ENCODE measurements around the gene RELL1.

The RELL1 gene

GRCh38 chr4:37635155-37635554 is 51.0 kb downstream of the RELL1 start:
- DNase-seq (ENCODE audit: low spot score), result no peak

DNA sequence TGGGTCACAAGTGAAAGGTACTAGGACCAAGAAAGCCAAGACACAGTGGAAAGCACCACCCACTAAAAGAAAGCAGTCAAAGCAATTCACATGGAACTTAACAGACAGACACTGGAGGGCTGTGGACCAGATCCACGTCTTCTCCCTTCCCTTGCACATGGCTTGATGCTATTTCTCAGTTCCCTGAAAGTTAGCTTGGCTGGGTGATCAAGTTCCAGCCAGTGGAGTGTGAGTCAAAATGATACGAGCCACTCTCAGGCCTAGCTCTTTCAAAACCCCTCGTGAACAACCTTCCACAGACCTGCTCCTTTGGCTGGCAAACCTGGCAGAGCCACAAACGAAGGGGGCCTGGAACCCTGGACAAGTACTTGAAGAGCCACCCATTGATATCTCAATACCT is 52.0 kb downstream of the RELL1 start:
- DNase-seq (ENCODE audit: low spot score), result no peak

DNA sequence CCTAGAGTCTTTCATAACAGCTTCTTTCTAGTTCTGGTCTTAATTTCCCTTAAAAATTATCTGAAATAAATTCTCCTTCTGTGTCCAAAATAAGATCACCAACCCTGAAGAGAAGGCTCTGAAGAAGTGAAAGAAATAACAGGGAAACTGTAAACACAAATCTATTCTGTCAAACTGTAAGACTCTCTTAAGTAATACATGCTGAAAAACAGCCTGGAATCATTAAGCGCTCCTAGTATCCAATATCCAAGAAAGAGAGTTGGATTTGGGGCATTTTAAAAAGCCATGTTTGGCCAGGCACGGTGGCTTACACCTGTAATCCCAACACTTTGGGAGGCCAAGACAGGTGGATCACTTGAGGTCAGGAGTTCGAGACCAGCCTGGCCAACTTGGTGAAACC is 53.3 kb downstream of the RELL1 start:
- no peak for DNase-seq (ENCODE audit: low spot score)

DNA sequence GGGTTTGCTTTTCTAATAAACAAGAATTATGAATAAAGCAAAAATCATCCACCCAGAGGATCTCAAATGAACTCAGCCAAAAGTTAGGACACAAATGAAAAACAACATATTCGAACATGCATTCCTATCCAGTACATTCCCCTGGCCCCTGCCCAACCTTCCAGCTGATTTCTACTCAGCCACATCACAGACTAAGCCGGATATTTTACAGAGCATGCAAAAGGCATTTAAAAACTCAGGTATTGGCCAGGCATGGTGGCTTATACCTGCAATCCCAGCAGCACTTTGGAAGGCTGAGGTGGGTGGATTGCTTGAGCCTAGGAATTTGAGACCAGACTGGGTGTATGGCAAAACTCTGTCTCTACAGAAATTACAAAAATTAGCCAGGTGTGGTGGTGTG is 54.6 kb downstream of the RELL1 start:
- no peak for DNase-seq (ENCODE audit: low spot score)

DNA sequence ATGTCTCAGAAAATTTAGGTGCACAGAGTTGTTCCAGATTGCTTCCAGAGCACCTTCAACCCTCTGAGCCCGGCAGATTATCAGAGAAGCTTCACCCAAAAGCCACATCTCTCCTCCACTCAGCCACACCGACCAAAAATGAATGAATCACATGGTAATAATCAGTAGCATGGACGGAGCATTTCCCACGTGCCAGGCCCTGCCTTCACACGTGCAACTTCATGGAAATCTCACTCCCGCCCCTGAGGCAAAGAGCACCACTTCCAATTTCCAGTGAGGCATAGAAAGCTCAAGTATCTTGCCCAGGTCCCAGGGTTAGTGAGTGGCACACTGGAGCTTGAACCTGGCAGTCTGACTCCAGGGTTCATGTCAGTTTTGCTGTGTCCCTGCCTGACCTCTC is 56.5 kb downstream of the RELL1 start:
- no peak for DNase-seq (ENCODE audit: low spot score)

DNA sequence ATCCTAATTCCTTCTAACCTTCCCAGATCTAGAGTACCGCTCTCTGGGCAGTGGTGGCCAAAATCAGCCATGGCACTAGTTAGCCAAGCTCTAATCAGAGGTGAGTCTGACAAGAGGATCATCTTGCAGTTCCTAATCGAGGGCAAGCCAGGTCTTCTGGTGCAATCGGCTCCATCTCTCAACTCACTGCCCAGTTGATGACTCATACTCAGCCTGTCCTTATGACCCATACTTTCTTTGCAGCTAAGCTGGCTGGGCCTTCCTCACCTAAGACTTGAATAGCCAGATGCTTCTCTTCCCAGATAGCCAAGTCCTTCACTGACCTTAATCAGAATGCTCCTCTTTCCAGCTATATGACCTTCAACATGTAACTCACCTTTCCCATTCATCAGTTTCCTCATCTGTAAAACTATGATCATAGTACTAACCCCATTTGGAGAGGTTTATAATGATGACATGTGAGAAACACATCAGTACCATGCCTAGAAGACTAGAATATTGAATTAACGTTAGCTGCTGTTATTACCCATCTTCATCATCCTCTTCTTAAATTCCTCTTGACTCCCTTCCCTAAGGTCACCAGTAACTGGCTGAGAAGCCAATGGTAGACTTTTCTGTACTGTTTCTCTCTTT is 57.1 kb downstream of the RELL1 start:
- DNase-seq (ENCODE audit: low spot score), result no peak

- no peak for DNase-seq (ENCODE audit: low spot score)
These were observed 58.9 kb downstream of the RELL1 start for GRCh38 chr4:37627263-37627662.

DNA sequence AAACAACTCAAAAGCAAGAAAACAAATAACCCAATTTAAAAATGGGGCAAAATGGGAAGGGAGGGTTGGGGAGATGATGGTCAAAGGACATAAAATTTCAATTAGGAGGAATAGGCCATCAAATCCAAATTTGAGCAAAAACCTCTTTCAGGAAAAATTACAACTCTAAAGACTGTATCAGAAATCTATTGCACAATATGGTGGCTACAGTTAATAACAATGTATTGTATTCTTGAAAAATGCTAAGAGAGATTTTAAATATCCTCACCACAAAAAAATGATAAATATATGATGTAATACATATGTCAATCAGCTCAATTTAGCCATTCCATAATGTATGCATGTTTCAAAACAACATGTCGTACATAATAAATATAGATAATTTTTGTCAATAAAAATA is 60.7 kb downstream of the RELL1 start:
- DNase-seq (ENCODE audit: low spot score), result no peak

DNA sequence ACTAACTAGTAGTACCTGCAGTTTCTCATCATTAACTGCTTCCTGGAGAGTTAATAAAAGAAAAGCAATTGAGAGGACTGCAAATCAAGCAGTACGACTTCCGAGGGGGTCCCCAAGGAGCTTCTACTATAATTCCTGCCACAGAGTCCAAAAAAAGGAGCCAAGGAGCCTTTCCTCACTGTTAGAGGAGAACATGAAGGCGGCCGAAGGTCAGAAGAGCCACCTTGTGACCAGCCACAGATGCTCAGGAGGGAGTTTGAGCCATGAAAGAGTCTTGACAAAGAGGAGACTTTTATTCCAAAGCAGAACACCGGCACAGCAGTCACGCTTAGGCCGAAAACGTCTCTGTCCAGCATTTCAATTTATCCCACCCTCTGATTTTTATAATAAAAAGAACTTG is 62.2 kb downstream of the RELL1 start:
- DNase-seq (ENCODE audit: low spot score), result no peak

DNA sequence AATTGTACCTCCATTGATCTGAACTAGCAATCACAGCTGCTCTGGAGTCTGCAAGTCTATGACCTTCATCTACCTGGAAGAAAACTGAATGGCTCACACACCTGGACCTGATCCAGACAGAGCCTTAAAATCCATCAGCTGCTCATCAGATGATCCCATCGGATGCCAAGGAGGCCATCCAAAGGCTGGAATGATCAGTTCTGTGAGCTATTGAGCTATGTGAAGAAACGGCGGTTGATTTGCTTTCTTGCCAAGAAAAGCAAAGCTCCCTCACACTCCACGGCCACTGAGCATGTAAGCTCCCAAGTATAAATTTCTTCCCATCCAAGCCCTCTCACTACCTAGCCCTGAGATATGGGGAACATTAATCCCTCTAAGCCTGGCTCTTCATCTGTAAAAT is 63.1 kb downstream of the RELL1 start:
- DNase-seq (ENCODE audit: low spot score), result no peak

DNA sequence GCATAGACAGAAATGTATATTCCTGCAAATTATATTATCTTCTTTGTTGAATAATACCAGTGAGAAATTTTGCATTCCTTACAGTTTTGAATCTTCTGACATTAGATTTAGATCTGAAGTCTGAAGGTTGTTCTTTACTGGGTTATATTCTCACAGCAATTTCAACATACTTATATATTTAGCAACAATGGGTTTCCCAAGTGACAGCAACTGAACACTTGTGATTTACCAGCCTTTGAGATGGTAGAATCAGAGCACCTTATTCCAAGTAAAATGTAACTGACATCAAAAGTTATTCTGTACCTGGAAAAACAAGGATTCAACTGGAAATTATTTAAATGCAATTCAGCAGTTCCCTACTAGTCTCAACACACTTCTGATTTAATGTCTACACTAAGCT is 66.0 kb downstream of the RELL1 start:
- no peak for DNase-seq (ENCODE audit: low spot score)

DNA sequence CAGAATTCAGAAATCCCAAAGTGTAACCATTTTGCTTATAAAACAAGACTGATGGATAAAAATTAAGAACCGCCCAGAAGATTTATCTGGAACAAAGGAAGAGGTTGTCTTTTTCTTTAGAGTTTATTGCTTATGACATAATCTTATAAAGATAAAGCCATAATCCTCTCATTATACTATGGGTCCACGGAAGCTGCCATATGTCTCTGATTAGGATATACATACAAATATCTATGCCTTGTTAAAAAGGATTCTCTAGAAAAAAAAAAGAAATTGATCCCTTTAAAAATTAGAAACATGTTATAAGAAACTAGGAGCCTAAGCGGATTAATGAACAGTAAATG is 70.5 kb downstream of the RELL1 start:
- no peak for DNase-seq (ENCODE audit: low spot score)

- DNase-seq (ENCODE audit: low spot score), result no peak
These were observed 71.0 kb downstream of the RELL1 start for GRCh38 chr4:37615059-37615719.

GRCh38 chr4:37612811-37613210 is 73.4 kb downstream of the RELL1 start:
- no peak for DNase-seq (ENCODE audit: low spot score)

DNA sequence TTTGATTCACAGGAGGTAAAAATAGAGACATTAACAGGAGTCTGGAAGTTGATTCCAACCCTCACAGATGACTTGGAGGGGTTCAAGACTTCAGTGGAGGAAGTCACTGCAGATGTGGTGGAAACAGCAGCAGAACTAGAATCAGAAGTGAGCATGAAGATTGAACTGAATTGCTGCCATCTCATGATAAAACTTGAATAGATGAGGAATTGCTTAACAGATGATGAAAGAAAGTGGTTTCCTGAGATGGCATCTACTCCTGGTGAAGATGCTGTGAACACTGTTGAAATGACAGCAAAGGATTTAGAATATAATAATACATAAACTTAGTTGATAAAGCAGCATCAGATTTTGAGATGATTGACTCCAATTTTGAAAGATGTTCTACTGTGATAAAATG is 76.5 kb downstream of the RELL1 start:
- no peak for DNase-seq (ENCODE audit: low spot score)

- no peak for DNase-seq (ENCODE audit: low spot score)
These were observed 79.2 kb downstream of the RELL1 start for GRCh38 chr4:37607018-37607417.

- DNase-seq (ENCODE audit: low spot score), result no peak
These were observed 80.2 kb downstream of the RELL1 start for GRCh38 chr4:37605843-37606565.

GRCh38 chr4:37604461-37604860 is 81.7 kb downstream of the RELL1 start:
- no peak for DNase-seq (ENCODE audit: low spot score)

DNA sequence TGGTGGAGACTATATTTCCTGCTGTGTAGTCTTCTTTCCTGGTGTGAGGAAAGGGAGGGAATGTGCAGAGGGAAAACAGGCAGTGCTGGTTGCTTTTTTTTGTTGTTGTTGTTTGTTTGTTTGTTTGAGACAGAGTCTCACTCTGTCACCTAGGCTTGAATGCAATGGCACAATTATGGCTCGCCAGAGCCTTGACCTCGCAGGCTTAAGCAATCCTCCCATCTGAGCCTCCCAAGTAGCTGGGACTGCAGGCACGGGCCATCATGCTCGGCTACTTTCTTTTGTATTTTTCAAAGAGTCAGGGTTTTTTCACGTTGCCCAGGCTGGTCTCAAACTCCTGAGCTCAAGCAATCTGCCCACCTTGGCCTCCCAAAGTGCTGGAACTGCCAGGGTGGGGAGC is 82.5 kb downstream of the RELL1 start:
- no peak for DNase-seq (ENCODE audit: low spot score)

DNA sequence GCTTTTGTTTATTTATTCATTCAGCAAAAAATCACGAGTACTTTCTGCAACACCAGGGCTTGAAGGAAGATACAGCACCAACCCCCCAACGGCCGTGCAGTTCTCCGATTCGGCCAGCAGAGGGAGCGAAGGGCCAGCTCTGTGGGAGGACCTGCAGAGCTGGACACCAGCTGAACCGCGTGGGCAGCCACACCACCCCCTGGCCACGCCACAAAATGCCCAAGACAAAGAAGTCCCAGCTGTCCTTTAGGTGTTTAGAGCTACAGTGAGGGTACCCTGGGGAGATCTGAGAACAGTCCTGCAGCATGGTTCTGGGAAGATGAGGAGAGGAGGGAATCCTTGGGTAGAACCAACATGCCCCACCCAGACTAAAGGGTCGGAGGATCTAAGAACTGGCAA is 83.1 kb downstream of the RELL1 start:
- DNase-seq (ENCODE audit: low spot score), result peak; percentile 83

- DNase-seq (ENCODE audit: low spot score), result no peak
These were observed 83.6 kb downstream of the RELL1 start for GRCh38 chr4:37602454-37603069.

- DNase-seq (ENCODE audit: low spot score), result no peak
These were observed 84.6 kb downstream of the RELL1 start for GRCh38 chr4:37601531-37601930.

DNA sequence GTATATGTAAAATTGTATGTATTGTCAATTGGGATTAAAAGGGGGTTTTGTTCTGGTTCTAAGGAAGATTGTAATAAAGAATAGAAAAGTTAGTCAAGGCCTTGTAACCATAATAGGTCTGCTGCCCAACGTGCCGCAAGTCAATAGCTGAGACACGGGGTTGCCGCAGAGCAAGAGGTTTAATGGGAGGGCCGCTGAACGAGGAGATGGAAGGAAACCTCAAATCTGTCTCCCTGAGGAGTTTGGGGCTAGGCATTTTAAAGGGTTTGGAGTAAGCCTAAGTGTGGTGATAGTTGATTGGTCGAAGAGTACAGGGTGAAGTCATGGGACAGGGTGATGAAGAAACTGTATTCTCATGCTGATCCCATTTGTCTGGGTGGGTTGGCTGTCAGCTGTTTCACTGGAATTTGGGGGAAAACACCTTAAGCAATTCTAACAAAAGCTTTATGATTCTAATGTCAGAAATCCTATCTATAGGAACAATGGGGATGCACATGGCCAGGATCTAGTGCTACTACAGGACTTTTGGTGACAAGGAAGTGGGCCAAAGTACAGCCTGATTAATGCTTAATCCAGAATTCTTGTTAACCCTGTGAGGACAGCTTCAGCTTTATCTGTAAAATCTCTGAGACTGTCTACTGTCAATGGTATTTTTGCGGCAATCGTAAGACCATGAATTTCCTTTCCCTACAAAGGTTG is 86.9 kb downstream of the RELL1 start:
- no peak for DNase-seq (ENCODE audit: low spot score)
